ENCODE results near the gene EFL1.

GRCh38 chr15:82132096-82132495 lies 130.4 kb downstream of the EFL1 start:
- TF ChIP-seq, protein P1, sequence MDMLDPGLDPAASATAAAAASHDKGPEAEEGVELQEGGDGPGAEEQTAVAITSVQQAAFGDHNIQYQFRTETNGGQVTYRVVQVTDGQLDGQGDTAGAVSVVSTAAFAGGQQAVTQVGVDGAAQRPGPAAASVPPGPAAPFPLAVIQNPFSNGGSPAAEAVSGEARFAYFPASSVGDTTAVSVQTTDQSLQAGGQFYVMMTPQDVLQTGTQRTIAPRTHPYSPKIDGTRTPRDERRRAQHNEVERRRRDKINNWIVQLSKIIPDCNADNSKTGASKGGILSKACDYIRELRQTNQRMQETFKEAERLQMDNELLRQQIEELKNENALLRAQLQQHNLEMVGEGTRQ (CRISPR knock-in tag; IDR thresholded peaks at IDR 0.05): no peak
- TF ChIP-seq MAX (CRISPR knock-in tag; IDR thresholded peaks at IDR 0.05) (no peak), CREM (CRISPR knock-in tag; IDR thresholded peaks at IDR 0.05) (no peak), CTCF (IDR thresholded peaks at IDR 0.05) (no peak), ZBTB21 (CRISPR knock-in tag; IDR thresholded peaks at IDR 0.05; ENCODE audit: borderline replicate concordance) (no peak), ZNF121 (CRISPR knock-in tag; IDR thresholded peaks at IDR 0.05) (no peak), GRHL2 (CRISPR knock-in tag; IDR thresholded peaks at IDR 0.05; ENCODE audit: insufficient replicate concordance, severe bottlenecking) (no peak), FOXJ3 (CRISPR knock-in tag; IDR thresholded peaks at IDR 0.05; ENCODE audit: borderline replicate concordance) (no peak), ZNF138 (CRISPR knock-in tag; conservative IDR thresholded peaks at IDR 0.05) (no peak)

Data from WTC11 (cell line).